Raji (cell line): ENCODE data around the gene CAMK1D.

Experiments
- POLR2A ChIP-seq: IDR thresholded peaks from 2 replicates; pipeline ENCODE4 v1.6.1; 2011; ENCODE audit warnings: low read depth, low read length, control low read depth; ENCODE audit not compliant: insufficient read depth

Gene CAMK1D

GRCh38 chr10:12448340-12448728 lies 99.0 kb downstream of the CAMK1D start:
- TF ChIP-seq POLR2A, result no peak

DNA sequence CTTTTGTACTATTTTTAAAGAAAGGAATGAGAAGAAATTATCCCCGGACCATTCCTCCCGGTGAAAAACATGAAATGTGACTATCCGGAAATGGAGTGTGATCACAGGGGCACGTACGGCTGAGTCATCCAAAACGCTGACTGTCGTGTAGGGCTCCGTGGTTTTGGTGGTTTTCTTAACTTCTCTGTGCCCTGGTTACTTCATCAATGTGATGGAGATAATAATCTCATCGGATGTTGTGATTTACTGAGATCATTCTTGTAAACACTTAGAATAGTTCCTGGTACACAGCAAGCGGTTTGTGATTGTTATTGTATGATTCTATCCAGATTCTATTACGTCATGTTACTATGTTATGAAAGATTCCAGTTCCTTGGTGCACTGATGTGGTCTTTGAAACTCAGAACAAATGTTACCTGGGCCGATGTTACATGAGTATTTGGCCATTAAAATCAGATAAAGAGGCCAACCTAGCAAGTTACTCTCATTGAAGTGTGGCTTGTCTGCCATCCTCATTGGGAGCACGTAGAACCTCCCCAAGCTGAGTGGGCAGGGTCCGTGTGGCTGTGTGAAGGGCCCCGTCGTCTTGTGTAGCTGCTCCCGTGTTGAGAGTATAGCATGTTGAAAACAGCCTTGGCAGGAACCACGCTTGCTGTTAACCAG lies 99.5 kb downstream of the CAMK1D start:
- no peak for TF ChIP-seq POLR2A

DNA sequence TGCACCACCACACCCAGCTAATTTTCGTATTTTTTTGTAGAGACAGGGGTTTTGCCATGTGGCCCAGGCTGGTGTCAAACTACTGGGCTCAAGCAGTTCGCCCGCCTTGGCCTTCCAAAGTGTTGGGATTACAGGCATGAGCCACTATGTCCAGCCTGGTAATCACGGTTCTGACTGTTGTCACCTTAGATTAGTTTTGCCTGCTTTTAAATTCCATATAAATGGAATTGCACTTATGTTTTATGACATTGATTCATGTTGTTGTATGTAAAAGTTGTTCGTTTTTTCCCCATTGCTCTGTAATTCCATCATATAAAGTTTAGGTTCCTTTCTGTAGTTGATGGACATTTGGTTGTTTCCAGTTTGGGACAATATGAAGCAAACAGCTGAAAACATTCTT lies 106.0 kb downstream of the CAMK1D start:
- TF ChIP-seq POLR2A, result no peak

- no peak for TF ChIP-seq POLR2A
Observed at GRCh38 chr10:12455766-12456165, 106.4 kb downstream of the CAMK1D start.

DNA sequence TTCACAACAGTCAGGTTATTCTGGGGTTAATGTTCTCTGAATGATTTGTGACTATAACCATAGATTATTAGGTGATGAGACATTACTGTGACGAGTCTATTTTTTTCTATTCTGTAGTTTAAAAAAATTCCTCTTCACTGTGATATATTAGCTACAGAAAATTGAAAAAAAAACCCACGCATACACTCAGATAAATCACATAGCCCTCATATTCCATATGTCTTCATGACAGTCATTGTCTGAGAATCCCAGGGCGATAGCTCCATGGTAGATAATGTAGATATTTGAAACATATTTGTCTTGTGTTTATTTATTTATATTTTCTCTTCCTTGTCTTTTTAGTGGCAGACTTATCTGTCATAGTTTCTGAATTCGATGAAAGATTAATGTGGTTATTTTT lies 110.0 kb downstream of the CAMK1D start:
- no peak for TF ChIP-seq POLR2A

DNA sequence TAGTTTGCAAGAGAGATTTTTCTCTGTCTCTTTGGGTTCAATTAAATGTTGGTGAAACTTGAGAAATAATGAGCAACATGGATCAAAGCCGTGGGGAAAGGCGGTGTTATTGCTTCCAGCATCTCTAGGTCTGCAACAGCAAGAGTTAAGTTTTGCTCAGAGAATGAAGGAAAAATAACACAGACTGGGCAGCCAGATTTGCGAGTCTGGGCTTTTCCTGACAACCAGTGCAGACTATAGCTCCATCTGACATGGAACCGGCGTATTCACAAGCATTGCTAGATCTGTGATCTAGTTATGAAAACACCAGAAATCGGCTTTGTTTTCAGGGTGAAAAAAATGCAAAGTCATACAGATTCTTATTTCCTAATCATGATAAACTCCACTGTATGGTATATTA lies 110.4 kb downstream of the CAMK1D start:
- TF ChIP-seq POLR2A, result no peak

- no peak for TF ChIP-seq POLR2A
Observed at GRCh38 chr10:12463459-12463838, 114.1 kb downstream of the CAMK1D start.

DNA sequence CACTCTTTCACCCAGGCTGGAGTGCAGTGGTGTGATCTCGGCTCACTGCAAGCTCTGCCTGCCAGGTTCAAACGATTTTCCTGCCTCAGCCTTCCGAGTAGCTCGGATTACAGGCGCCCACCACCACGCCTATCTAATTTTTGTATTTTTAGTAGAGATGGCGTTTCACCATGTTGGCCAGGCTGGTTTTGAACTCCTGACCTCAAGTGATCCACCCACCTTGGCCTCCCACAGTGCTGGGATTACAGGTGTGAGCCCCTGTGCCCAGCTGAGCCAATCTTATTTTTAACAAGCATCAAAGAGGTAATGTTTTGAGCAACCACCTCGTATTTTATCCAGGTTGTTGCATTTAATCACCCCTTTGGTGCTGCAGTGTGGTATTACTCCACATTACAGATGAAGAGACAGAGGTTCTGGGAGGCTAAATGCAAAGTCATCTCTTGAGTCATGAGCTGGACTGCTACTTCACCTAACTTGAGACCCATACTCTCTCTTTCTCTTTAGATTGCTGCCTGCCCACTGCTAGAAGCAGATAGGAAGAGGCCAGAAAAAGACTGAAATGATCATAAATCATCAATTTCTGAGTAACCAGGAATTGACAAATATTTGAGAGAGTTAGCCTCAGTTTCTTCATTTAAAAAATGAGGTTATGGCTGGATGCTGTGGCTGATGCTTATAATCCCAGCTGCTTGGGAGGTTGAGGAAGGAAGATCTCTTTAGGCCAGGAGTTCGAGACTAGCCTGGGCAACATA lies 116.2 kb downstream of the CAMK1D start:
- TF ChIP-seq POLR2A, result no peak

DNA sequence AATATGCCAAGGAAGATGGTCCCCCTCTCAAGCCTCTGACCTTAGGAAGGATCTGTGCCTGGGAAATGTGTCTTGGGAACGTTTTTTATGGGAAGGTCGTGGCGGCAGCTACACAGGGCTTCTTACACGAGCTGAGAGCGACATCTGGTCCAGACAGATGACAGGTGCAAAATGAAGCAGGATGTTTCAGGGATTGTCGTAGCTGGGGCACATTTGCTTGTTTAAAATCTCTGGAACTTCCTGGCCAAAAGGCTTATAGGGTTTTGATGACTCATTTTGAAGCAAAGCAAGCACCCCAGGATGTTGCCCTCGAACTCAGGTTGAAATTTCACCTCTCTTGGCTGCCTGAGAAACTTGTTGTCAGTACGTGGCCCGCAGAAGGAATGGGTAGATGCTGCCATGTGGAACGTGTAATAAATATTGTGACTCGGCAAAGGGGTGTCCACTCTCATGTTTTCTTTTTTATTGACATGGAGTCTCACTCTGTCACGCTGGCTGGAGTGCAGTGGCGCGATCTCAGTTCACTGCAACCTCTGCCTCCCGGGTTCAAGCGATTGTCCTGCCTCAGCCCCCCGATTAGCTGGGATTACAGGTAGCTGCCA lies 117.5 kb downstream of the CAMK1D start:
- TF ChIP-seq POLR2A, result no peak

- TF ChIP-seq POLR2A, result no peak
Observed at GRCh38 chr10:12469345-12469744, 120.0 kb downstream of the CAMK1D start.

- TF ChIP-seq POLR2A, result no peak
Observed at GRCh38 chr10:12470719-12471118, 121.4 kb downstream of the CAMK1D start.

DNA sequence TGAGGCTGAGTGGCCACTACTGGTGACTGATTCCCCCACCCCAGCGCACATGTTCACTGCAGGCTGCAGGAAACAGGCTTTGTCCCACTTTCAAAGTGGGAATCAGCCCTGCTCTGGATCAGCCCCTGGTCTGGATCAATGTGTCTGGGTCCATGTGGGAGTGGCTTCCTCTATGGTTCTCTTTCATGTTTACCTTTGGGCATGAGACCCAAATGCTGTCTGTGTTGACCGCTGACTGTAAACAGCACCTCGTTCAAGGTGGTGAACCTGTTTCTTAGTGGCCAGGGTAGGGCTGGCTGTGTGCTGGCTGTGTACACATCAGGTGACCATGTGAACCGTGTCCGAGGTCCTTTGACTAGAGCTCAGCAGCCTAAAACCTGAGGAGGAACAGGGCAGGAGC lies 121.8 kb downstream of the CAMK1D start:
- no peak for TF ChIP-seq POLR2A

DNA sequence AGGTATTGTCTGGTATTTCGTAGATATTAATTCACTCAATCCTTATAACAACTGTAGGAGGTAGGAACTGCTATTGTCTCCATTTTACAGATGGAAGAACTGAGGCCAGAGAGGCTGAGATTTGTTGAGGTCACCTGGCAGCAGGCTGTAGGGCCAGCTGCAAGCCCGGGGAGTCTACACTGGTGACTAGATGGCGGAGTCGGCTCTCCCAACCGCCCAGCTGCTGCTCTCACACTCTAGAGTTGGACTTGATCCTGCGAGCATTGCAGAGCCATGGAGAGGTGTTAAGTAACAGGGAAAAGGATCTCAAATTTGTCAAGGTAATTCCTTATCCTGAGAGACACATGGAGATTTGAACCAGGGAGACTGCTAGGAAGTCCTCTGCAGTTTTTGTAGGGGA lies 124.1 kb downstream of the CAMK1D start:
- TF ChIP-seq POLR2A, result no peak

- no peak for TF ChIP-seq POLR2A
Observed at GRCh38 chr10:12474727-12475412, 125.5 kb downstream of the CAMK1D start.

GRCh38 chr10:12476656-12477055 lies 127.3 kb downstream of the CAMK1D start:
- TF ChIP-seq POLR2A, result no peak

GRCh38 chr10:12479437-12479844 lies 130.1 kb downstream of the CAMK1D start:
- TF ChIP-seq POLR2A, result no peak

DNA sequence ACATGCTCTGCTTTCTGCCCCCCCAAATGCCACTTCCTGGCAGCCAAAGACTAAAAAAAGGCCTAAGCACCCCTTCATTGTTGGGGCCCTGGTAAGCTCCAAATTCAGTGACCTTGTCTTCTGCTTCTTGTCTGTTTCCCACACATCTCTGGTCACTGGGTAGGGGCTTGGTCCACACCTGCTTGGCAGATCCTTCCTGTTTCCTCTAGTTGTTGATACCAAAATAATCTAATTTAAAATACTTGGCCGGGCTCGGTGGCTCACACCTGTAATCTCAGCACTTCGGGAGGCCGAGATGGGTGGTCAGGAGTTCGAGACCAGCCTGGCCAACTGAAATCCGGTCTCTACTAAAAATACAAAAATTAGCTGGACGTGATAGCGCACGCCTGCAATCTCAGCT lies 130.6 kb downstream of the CAMK1D start:
- no peak for TF ChIP-seq POLR2A

DNA sequence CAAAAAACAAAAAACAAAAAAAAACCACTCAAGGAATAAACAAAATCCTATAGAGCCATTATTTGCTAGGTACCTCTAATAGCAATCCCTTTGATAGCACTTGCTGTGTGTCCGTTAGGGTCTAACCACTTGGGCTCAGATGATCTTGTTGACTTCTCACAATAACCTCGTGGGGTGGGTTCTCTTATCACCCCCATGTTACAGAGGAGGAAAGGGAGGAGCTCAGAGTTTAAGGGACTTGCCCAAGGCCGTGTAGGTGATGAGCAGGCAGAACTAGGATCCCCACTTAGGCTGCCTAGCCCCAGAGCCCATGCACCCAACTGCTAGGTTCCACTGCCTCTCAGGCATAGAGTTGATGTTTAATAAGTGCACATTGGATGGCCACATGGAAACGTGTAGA lies 131.1 kb downstream of the CAMK1D start:
- no peak for TF ChIP-seq POLR2A
